ENCODE data around the gene KLHL40. TPM values are rescaled to one million over a fixed set of nuclear protein-coding genes. Genes with fewer than 3 reads are reported as not detected.

The KLHL40 gene
- total and polyA plus RNA-seq, 9 of the 15 experiments (the other 6 are each of a cell fraction or from before 2014, with no cell fraction given), result not detected

GRCh38 chr3:42683875-42684598 is 1.3 kb upstream of the KLHL40 start (continued):
- TF ChIP-seq ELK1 (CRISPR knock-in tag; IDR thresholded peaks at IDR 0.05) (no peak), HOXB6 (CRISPR knock-in tag; IDR thresholded peaks at IDR 0.05; ENCODE audit: borderline replicate concordance) (no peak), MEF2D (tag; conservative IDR thresholded peaks at IDR 0.05; ENCODE audit: low read depth) (0 out of 2 replicates have a peak, but pooled peaks have one; percentile 23), VEZF1 (CRISPR knock-in tag; IDR thresholded peaks at IDR 0.05) (peak; percentile 93), ZNF75A (CRISPR knock-in tag; IDR thresholded peaks at IDR 0.05) (no peak), NCOA6 (IDR thresholded peaks at IDR 0.05) (no peak), TBP (optimal IDR thresholded peaks at IDR 0.05; ENCODE audit: low read depth, low read length) (no peak), TBL1XR1 (IDR thresholded peaks at IDR 0.05; ENCODE audit: low read length in 2 of 2) (no peak), HDAC8 (tag; IDR thresholded peaks at IDR 0.05) (no peak), MED1 (CRISPR knock-in tag; IDR thresholded peaks at IDR 0.05; ENCODE audit: borderline replicate concordance) (no peak), NFXL1 (CRISPR knock-in tag; IDR thresholded peaks at IDR 0.05) (no peak), THRB (CRISPR knock-in tag; conservative IDR thresholded peaks at IDR 0.05) (no peak), XRCC5 (IDR thresholded peaks at IDR 0.05; ENCODE audit: low read depth, low read length) (no peak), ZNF408 (CRISPR knock-in tag; IDR thresholded peaks at IDR 0.05; ENCODE audit: low read depth) (no peak), CREBBP (IDR thresholded peaks at IDR 0.05; ENCODE audit: low read depth, low read length) (no peak), ZNF780A (CRISPR knock-in tag; IDR thresholded peaks at IDR 0.05) (no peak), NEUROD1 (IDR thresholded peaks at IDR 0.05; ENCODE audit: borderline replicate concordance, low read depth, low read length, partially characterized antibody) (no peak), LARP7 (IDR thresholded peaks at IDR 0.05) (no peak), GTF2A2 (tag; IDR thresholded peaks at IDR 0.05) (no peak), CREM (IDR thresholded peaks at IDR 0.05; ENCODE audit: low read depth) (peak; percentile 83), TCF7L2 (IDR thresholded peaks at IDR 0.05; ENCODE audit: low read depth, low read length) (no peak), ZMIZ1 (IDR thresholded peaks at IDR 0.05; ENCODE audit: low read depth in 2 of 2, low read length in 2 of 2) (no peak), ZNF121 (CRISPR knock-in tag; conservative IDR thresholded peaks at IDR 0.05) (no peak)
